Neuronal stem cell (in vitro differentiated cells): ENCODE results near the gene ADAP1.

Source experiments
- DNase-seq: peaks from one replicate; pipeline ENCODE4 v3.0.0-alpha.2; 2013; ENCODE audit warnings: low spot score
- H2AFZ ChIP-seq: one replicate; pipeline ENCODE4 v1.6.1; 2013; ENCODE audit warnings: mild to moderate bottlenecking, low read length, inconsistent platforms
- H2AK5ac ChIP-seq: 2 replicates; pipeline ENCODE4 v1.6.1; 2013; ENCODE audit warnings: low read depth, mild to moderate bottlenecking, inconsistent platforms, low read length, moderate library complexity, mixed read lengths
- H2BK120ac ChIP-seq: 2 replicates; pipeline ENCODE4 v1.6.1; 2013; ENCODE audit warnings: low read depth, mild to moderate bottlenecking, inconsistent platforms, low read length, moderate library complexity, mixed read lengths
- H2BK12ac ChIP-seq: one replicate; pipeline ENCODE4 v1.6.1; 2013; ENCODE audit warnings: low read length, inconsistent platforms
- H2BK15ac ChIP-seq: 2 replicates; pipeline ENCODE4 v1.6.1; 2013; ENCODE audit warnings: mild to moderate bottlenecking, low read length, inconsistent platforms, mixed read lengths
- H2BK5ac ChIP-seq: one replicate; pipeline ENCODE4 v1.6.1; 2013; ENCODE audit warnings: inconsistent platforms, mild to moderate bottlenecking, low read length, moderate library complexity
- H3K14ac ChIP-seq: one replicate; pipeline ENCODE4 v1.6.1; 2013; ENCODE audit warnings: low read length, inconsistent platforms
- H3K18ac ChIP-seq: 2 replicates; pipeline ENCODE4 v1.6.1; 2013; ENCODE audit warnings: low read length, inconsistent platforms
- H3K23ac ChIP-seq: 2 replicates; pipeline ENCODE4 v1.6.1; 2013; ENCODE audit warnings: low read depth, mild to moderate bottlenecking, mixed read lengths, low read length, inconsistent platforms; ENCODE audit not compliant: poor library complexity
- H3K27ac ChIP-seq: replicated peaks from 3 replicates; pipeline ENCODE4 v1.5.1; 2013; ENCODE audit warnings: low read length, inconsistent platforms
- H3K27me3 ChIP-seq, 3 experiments: 2 replicates each; pipeline ENCODE4 v1.6.1; 2013; ENCODE audit warnings: low read length in 3 of 3, mild to moderate bottlenecking in 2 of 3, inconsistent platforms in 1 of 3, low read depth in 1 of 3, mixed read lengths in 1 of 3, moderate library complexity in 1 of 3; ENCODE audit not compliant: control insufficient read depth in 3 of 3, insufficient read depth in 3 of 3
- H3K36me3 ChIP-seq, 2 donors: replicated peaks in 1 of 2; 2 replicates each; pipeline ENCODE4 v1.6.1; 2013; ENCODE audit warnings: low read length in 2 of 2; ENCODE audit not compliant: control insufficient read depth in 2 of 2, insufficient read depth in 2 of 2
- H3K4ac ChIP-seq: 2 replicates; pipeline ENCODE4 v1.6.1; 2013; ENCODE audit warnings: inconsistent platforms, mild to moderate bottlenecking, low read length, moderate library complexity
- H3K4me1 ChIP-seq, 2 donors: 1 replicate in 1 of 2; 2 replicates in 1 of 2; pipeline ENCODE4 v1.6.1; 2013; ENCODE audit warnings: low read length in 2 of 2, low read depth in 1 of 2; ENCODE audit not compliant: control insufficient read depth in 2 of 2, insufficient read depth in 1 of 2
- H3K4me2 ChIP-seq: one replicate; pipeline ENCODE4 v1.6.1; 2013; ENCODE audit warnings: mild to moderate bottlenecking, low read length, inconsistent platforms; ENCODE audit not compliant: insufficient read depth, poor library complexity, severe bottlenecking
- H3K4me3 ChIP-seq, 2 donors: 2 replicates each; pipeline ENCODE4 v1.5.1; 2013; ENCODE audit warnings: low read length in 2 of 2, mild to moderate bottlenecking in 2 of 2, inconsistent platforms in 1 of 2, moderate library complexity in 1 of 2
- H3K79me1 ChIP-seq: one replicate; pipeline ENCODE4 v1.6.1; 2013; ENCODE audit warnings: low read depth, mild to moderate bottlenecking, inconsistent platforms, low read length, moderate library complexity
- H3K9ac ChIP-seq: one replicate; pipeline ENCODE4 v1.6.1; 2013; ENCODE audit warnings: mild to moderate bottlenecking, low read depth, low read length, inconsistent platforms; ENCODE audit not compliant: poor library complexity
- H3K9me3 ChIP-seq, 2 donors: replicated peaks in 1 of 2; 2 replicates each; pipeline versions ENCODE3 to v1.6.1; 2013; ENCODE audit warnings: low read length in 2 of 2, mild to moderate bottlenecking in 2 of 2, inconsistent platforms in 1 of 2, low read depth in 1 of 2, mixed read lengths in 1 of 2, moderate library complexity in 1 of 2; ENCODE audit not compliant: control insufficient read depth in 2 of 2, insufficient read depth in 1 of 2
- H4K8ac ChIP-seq: one replicate; pipeline ENCODE4 v1.6.1; 2013; ENCODE audit warnings: low read depth, mild to moderate bottlenecking, inconsistent platforms, low read length, moderate library complexity
- H4K91ac ChIP-seq: one replicate; pipeline ENCODE4 v1.6.1; 2013; ENCODE audit warnings: low read length, low read depth, mild to moderate bottlenecking, inconsistent platforms; ENCODE audit not compliant: poor library complexity
- WGBS, 2 donors: extraction: QIAGEN DNeasy Blood & Tissue Kit; methylation state at CpG; one replicate each; pipeline ENCODE4 v1.1.7; 2013; ENCODE audit warnings: missing lambda C conversion rate in 2 of 2, mixed read lengths in 1 of 2; ENCODE audit not compliant: insufficient read length in 2 of 2, insufficient replicate concordance in 1 of 2; ENCODE audit errors: extremely low coverage in 2 of 2; 5-methylcytosine and 5-hydroxymethylcytosine counted together

ADAP1 gene

DNA sequence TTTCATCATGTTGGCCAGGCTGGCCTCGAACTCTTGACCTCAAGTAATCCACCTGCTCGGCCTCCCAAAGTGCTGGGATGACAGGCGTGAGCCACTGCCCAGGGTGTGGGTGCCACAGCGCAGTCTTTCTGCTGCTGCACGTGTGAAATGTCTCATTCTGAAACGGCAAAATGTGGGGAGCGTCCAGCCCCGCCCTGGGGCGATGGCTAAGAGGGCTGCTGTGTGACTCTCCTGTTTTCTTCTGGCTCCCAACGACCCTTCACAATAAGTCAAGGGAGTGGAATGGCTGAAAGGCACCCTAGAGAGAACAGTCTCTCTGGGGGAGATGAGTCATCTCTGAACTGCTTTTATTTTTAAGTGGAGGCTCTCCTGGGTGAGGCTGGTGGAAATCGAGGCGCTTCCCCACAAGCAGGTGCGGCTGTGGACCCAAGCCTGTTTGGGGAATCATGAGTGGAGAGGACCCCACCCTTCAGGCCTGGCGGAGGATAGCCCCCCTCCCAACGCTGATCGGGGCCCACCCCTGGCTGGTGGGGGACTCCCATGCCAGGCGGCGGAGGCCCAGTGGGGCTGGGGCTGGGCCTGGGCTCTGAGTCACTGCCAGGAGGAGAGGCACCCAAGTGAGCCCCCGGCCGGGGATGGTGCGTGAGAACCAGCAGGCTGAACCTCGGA, 18.0 kb downstream of the ADAP1 start:
- Histone ChIP-seq H3K9me3 (no peaks in the 10 kb centered on the region), H3K9ac (no peak overlapping the region), H2BK120ac (no peak overlapping the region), H4K8ac (no peak overlapping the region), H3K23ac (peak overlapping the region; percentile 65), H2AFZ (no peak overlapping the region), H3K27me3 (peaks cover 0 to 17% (median 0%) of the 10 kb centered on the region in 3 experiments), H3K27ac (no peak overlapping the region), H3K4me2 (no peak overlapping the region), H3K79me1 (no peaks in the 10 kb centered on the region), H3K4me1 (no peaks in the 10 kb centered on the region), H3K4ac (no peak overlapping the region), H2BK15ac (no peak overlapping the region), H2BK12ac (no peak overlapping the region), H4K91ac (no peak overlapping the region), H3K36me3 (no peaks in the 10 kb centered on the region), H2BK5ac (no peak overlapping the region), H3K18ac (no peak overlapping the region), H3K14ac (no peak overlapping the region), H3K4me3 (no peak overlapping the region), H2AK5ac (no peak overlapping the region)
- no peak for DNase-seq
- WGBS, 2 donors = no CpG with 5 or more reads among the region's 22 CpGs

DNA sequence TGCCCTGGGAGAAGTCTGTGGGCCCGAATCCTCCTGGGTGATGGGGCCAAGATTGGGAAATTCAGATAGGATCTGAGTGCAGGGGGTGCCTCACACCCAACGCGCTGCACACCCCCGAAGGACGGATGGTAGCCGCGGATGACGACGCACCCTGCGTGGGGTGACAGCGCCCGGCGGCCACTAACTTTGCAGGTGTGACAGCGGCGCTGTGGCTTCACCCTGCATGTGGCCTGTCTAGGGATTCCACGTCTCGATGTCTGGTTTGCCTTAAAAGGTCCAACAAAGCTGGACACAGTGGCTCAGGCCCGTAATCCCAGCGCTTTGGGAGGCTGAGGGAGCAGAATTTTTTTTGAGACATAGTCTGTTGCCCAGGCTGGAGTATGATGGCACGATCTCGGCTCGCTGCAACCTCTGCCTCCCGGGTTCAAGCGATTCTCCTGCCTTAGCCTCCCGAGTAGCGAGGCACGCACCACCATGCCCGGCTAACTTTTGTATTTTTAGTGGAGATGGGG, 18.6 kb downstream of the ADAP1 start:
- Histone ChIP-seq H3K4me3 (no peak overlapping the region), H4K91ac (no peak overlapping the region), H2AFZ (no peak overlapping the region), H3K4me1 (no peaks in the 10 kb centered on the region), H3K36me3 (no peaks in the 10 kb centered on the region), H4K8ac (no peak overlapping the region), H3K4me2 (no peak overlapping the region), H3K9ac (no peak overlapping the region), H3K4ac (no peak overlapping the region), H3K27me3 (peaks cover 0 to 17% (median 0%) of the 10 kb centered on the region in 3 experiments), H3K14ac (no peak overlapping the region), H3K9me3 (no peaks in the 10 kb centered on the region), H2BK5ac (no peak overlapping the region), H2BK120ac (no peak overlapping the region), H3K18ac (peak overlapping the region; percentile 48), H2BK12ac (peak overlapping the region; percentile 90), H3K27ac (no peak overlapping the region), H2BK15ac (peak overlapping the region; percentile 75), H3K23ac (no peak overlapping the region), H2AK5ac (peak overlapping the region; percentile 93), H3K79me1 (no peaks in the 10 kb centered on the region)
- WGBS, 2 donors = no CpG with 5 or more reads among the region's 28 CpGs
- DNase-seq = no peak

DNA sequence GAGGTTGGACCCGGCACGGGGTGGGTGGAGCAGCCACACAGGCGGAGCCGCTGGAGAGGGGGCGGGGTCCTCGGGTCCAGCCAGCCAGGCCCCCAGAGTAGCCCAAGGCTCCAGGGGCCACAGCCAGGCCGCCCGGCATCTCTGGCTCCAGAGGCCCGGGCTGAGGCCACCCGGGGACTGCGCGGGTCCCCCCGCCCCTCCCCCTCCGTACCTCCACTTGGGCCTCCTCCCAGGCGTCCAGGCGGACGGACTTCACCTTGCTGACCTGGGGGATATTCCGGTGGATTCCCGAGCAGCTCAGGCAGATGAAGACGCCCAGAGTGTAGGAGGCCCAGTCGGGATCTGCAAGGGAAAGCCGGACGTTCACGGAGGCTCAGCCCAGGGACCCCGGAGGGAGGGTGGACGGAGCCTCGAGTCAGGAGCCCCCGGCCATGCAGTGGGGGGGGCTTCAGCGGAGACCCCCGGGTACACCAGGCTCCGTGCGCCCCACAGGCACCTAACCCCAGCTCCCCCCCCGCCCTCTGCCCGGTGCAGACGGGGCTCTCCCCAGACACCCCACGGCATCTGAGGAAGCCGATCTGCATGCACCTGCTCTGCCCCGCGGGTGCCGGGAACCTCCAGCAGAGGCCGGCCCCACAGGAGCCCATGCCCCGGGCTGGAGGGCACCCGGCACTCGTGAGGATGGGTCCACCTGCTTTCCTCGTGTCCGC, 19.2 kb downstream of the ADAP1 start:
- Histone ChIP-seq H3K27ac (no peak overlapping the region), H3K36me3 (no peaks in the 10 kb centered on the region), H2BK5ac (no peak overlapping the region), H3K4me1 (no peaks in the 10 kb centered on the region), H3K27me3 (peaks cover 0 to 10% (median 0%) of the 10 kb centered on the region in 3 experiments), H3K4ac (no peak overlapping the region), H3K14ac (peak overlapping the region; percentile 82), H3K23ac (no peak overlapping the region), H3K79me1 (no peaks in the 10 kb centered on the region), H3K9me3 (no peaks in the 10 kb centered on the region), H4K91ac (no peak overlapping the region), H3K4me2 (no peak overlapping the region), H2BK15ac (peak overlapping the region; percentile 75), H2AK5ac (peak overlapping the region; percentile 56), H3K18ac (no peak overlapping the region), H2AFZ (no peak overlapping the region), H2BK120ac (no peak overlapping the region), H3K9ac (peak overlapping the region; percentile 44), H3K4me3 (no peak overlapping the region), H4K8ac (no peak overlapping the region), H2BK12ac (peak overlapping the region; percentile 90)
- no CpG with 5 or more reads among the region's 46 CpGs for WGBS, 2 donors
- DNase-seq = no peak

DNA sequence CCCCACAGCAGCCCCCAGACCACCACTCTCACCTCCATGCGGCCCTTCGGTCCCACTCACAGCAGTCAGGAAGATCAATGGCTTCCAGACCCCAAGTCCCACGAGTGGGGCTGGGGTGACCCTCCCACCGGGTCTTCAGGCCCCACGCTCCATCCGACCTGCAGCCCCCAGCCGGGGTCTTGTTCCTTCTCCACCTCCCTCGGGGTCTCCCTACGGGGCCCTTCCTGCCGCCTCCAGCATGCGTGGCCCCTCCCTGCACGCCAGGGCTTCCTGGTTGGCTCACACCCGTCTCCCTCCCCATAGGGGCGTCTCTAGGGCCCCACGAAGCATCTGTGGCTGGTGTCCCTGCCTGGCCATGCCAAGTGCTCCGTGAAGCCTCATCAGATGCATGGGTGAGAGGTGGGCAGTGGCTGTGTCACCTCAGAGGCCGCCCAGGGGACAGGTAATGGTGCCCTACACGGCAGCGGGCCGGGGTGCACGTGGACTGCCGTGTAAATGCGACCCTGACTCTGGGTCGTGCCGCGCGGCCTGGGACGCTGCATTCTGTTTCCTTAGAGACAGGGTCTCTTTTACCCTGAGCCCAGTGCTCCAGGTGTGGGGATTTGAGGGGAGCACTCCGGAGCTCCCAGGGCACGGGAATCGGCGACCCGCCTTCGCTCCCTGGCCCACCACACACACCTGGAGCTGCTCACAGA, 19.9 kb downstream of the ADAP1 start:
- Histone ChIP-seq H2BK5ac (peak overlapping the region; percentile 39), H3K4me1 (no peaks in the 10 kb centered on the region)
- WGBS, 2 donors = no CpG with 5 or more reads among the region's 34 CpGs

More for the DNA sequence above, 19.9 kb downstream of the ADAP1 start:
- H4K91ac ChIP-seq = no peak overlapping the region
- no peak overlapping the region for H4K8ac ChIP-seq
- H3K23ac ChIP-seq = peak overlapping the region; percentile 65
- peak overlapping the region; percentile 56 for H2AK5ac ChIP-seq
- no peaks in the 10 kb centered on the region for H3K79me1 ChIP-seq
- no peak for DNase-seq
- no peaks in the 10 kb centered on the region for H3K36me3 ChIP-seq
- no peak overlapping the region for H3K9ac ChIP-seq
- H3K4me2 ChIP-seq = no peak overlapping the region
- H2BK12ac ChIP-seq = no peak overlapping the region
- H3K27me3 ChIP-seq = peaks cover 0 to 4% (median 0%) of the 10 kb centered on the region in 3 experiments
- H3K27ac ChIP-seq = no peak overlapping the region
- no peak overlapping the region for H3K4me3 ChIP-seq
- H3K18ac ChIP-seq = peak overlapping the region; percentile 17
- H2BK15ac ChIP-seq = peak overlapping the region; percentile 75
- peak overlapping the region; percentile 37 for H3K4ac ChIP-seq
- no peak overlapping the region for H2BK120ac ChIP-seq
- H3K14ac ChIP-seq = peak overlapping the region; percentile 82
- H2AFZ ChIP-seq = no peak overlapping the region
- no peaks in the 10 kb centered on the region for H3K9me3 ChIP-seq
